Smooth muscle cell (in vitro differentiated cells): ENCODE data around the gene RHOD. TPM values are rescaled to one million over a fixed set of nuclear protein-coding genes. Genes with fewer than 3 reads are reported as not detected.

ENCODE experiments used
- DNase-seq: peaks from one replicate; lab custom pipeline; 2025; ENCODE audit not compliant: unreplicated experiment; lab: John Stamatoyannopoulos, UW
- H2AFZ ChIP-seq: fragments of 200-600 bp; sonication (generic); 2 replicates; pipeline ENCODE4 v1.6.0; 2016; ENCODE audit warnings: antibody characterized with exemption, low read depth, mild to moderate bottlenecking
- H3F3A ChIP-seq: fragments of 200-600 bp; sonication (generic); 2 replicates; pipeline ENCODE4 v1.6.0; 2017; ENCODE audit warnings: antibody characterized with exemption, low read depth
- H3K27ac ChIP-seq: fragments of 200-600 bp; sonication (generic); 2 replicates; pipeline ENCODE4 v1.5.1; 2016; ENCODE audit warnings: low read depth, mild to moderate bottlenecking
- H3K27me3 ChIP-seq: fragments of 200-600 bp; sonication (generic); 2 replicates; pipeline ENCODE4 v1.6.1; 2016; ENCODE audit warnings: low read depth, mild to moderate bottlenecking
- H3K36me3 ChIP-seq: fragments of 200-600 bp; sonication (generic); 2 replicates; pipeline ENCODE4 v1.5.1; 2016; ENCODE audit warnings: low read depth
- H3K4me1 ChIP-seq: fragments of 200-600 bp; sonication (generic); 2 replicates; pipeline ENCODE4 v1.5.1; 2016; ENCODE audit warnings: low read depth
- H3K4me2 ChIP-seq: fragments of 200-600 bp; sonication (generic); 2 replicates; pipeline ENCODE4 v1.6.0; 2016; ENCODE audit warnings: mild to moderate bottlenecking
- H3K4me3 ChIP-seq: fragments of 200-600 bp; sonication (generic); 2 replicates; pipeline ENCODE4 v1.5.1; 2016; ENCODE audit warnings: mild to moderate bottlenecking
- H3K79me2 ChIP-seq: fragments of 200-600 bp; sonication (generic); 2 replicates; pipeline ENCODE4 v1.6.0; 2016; ENCODE audit warnings: low read depth, mild to moderate bottlenecking
- H3K9ac ChIP-seq: fragments of 200-600 bp; sonication (generic); 2 replicates; pipeline ENCODE4 v1.6.0; 2016; ENCODE audit warnings: low read depth
- H3K9me3 ChIP-seq: fragments of 200-600 bp; sonication (generic); replicated peaks from 2 replicates; pipeline ENCODE4 v1.5.1; 2016; ENCODE audit warnings: low read depth
- H4K20me1 ChIP-seq: fragments of 200-600 bp; sonication (generic); 2 replicates; pipeline ENCODE4 v1.6.0; 2016; ENCODE audit warnings: low read depth
- WGBS: methylation state at CpG from one replicate; pipeline ENCODE4 v1.1.7; 2016; ENCODE audit warnings: low lambda C conversion rate; 5-methylcytosine and 5-hydroxymethylcytosine counted together
- polyA plus RNA-seq: library from polyadenylated mRNA; unstranded; fragments of >200 nt; fragmentation: Nextera tagmentation; extraction: Ambion mirVana; gene quantifications from 2 replicates; pipeline ENCODE4 v1.2.1, GENCODE V29; 2016
- total RNA-seq: library from RNA; depleted of rRNA; stranded (reverse); fragments of >200 nt; gene quantifications from 2 replicates; pipeline ENCODE4 v1.2.3, GENCODE V29; 2014
- TF ChIP-seq, protein P1 (sequence below): fragments of 200-600 bp; sonication (generic); IDR thresholded peaks from 2 replicates; pipeline ENCODE4 v1.5.1; 2017; ENCODE audit warnings: borderline replicate concordance, mild to moderate bottlenecking, antibody characterized with exemption; ENCODE audit not compliant: insufficient read depth, poor library complexity, severe bottlenecking

The RHOD gene
- total and polyA plus RNA-seq, 2 experiments from 2014 or later, result 28.4 to 38.9 TPM

DNA sequence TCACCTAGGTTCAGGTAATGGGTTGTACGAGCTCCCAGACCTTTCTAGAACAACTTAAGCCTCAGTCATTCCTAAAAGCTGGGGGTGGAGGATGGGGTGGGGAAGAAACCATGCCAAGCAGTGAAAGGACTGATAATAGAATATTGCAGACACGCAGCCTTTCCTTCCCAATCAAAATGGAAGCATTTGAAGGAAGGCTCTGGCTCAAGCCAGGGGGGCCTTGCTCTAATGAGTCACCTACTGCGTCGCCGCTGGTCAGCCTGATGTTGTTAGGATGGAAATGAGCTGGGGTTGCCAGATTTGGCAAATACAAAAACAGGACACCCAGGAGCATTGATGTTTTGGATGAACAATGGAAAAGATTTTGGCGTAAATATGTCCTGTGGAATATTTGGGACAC, 27.5 kb upstream of the RHOD start:
- H3K4me1 ChIP-seq, result peaks cover 12% of the 10 kb centered on the region
- no peak for DNase-seq
- no peaks in the 10 kb centered on the region for H3K9me3 ChIP-seq
- no peak overlapping the region for H3K27ac ChIP-seq
- H3K4me2 ChIP-seq, result no peak overlapping the region
- WGBS, result 54% methylated on average over 6 of the region's 6 CpGs
- peaks cover 5% of the 10 kb centered on the region for H3F3A ChIP-seq
- H3K79me2 ChIP-seq, result no peaks in the 10 kb centered on the region
- H3K36me3 ChIP-seq, result no peaks in the 10 kb centered on the region
- no peaks in the 10 kb centered on the region for H4K20me1 ChIP-seq
- TF ChIP-seq, protein P1, sequence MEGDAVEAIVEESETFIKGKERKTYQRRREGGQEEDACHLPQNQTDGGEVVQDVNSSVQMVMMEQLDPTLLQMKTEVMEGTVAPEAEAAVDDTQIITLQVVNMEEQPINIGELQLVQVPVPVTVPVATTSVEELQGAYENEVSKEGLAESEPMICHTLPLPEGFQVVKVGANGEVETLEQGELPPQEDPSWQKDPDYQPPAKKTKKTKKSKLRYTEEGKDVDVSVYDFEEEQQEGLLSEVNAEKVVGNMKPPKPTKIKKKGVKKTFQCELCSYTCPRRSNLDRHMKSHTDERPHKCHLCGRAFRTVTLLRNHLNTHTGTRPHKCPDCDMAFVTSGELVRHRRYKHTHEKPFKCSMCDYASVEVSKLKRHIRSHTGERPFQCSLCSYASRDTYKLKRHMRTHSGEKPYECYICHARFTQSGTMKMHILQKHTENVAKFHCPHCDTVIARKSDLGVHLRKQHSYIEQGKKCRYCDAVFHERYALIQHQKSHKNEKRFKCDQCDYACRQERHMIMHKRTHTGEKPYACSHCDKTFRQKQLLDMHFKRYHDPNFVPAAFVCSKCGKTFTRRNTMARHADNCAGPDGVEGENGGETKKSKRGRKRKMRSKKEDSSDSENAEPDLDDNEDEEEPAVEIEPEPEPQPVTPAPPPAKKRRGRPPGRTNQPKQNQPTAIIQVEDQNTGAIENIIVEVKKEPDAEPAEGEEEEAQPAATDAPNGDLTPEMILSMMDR, result no peak
- H3K27me3 ChIP-seq, result peaks cover 5% of the 10 kb centered on the region
- no peak overlapping the region for H3K9ac ChIP-seq
- H3K4me3 ChIP-seq, result no peak overlapping the region
- H2AFZ ChIP-seq, result no peak overlapping the region

DNA sequence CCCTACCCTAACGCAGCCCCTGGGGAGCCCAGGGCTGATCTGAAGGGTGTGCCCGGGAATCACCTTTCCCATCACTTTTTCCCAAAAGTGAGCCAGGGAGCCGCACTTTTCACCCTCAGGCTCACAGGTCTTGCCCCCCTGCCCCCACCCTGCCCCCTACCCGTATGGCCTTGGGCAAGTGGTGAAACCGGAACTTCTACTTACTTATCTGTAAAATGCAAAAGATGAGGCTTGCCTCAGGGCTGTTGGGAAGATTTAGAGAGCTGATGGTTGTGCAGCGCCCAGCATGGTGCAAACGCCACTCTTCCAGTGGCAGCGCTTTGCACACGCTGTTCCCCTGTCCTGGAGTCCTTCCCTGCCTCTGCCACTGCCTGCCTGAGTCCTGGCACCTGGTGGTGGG, 25.7 kb upstream of the RHOD start:
- TF ChIP-seq, protein P1, result no peak
- 70% methylated on average over 9 of the region's 9 CpGs for WGBS
- H2AFZ ChIP-seq, result no peak overlapping the region

DNA sequence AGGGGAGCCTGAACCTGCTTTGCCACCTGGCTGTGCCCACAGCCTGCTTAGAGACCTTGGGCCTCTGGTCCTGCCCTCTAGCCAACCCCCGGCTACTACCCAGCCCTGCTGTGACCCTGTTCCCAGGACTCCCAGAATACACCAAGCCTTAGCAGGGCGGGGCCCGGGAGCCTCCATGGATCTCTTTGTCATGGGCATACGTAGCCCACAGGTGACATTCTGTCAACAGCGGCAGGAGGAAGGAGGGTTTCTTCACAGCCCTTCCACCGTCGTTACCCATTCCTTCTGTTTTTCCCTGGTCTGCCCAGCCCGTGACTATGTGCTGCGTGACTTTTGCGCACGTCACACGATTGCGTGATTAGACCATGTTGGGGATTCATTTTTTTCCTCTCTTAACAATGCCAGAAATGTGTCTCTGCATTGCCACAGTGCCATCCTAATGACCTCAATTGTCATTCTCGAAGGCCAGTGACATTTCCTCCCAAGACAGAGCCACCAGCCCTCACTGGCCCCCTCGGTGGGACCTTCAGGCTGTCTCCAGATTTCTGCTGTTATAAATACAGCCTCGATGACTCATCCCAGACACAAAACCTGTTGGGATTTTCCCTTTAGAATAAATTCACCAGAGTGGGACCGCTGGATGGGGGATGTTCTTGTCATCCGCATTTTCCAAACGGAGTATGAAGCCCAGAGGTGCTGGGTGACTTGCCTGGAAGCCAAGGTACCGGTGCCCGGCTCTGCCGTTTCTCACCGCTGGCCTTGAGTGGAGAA, 24.7 kb upstream of the RHOD start:
- Histone ChIP-seq H3K9ac (peak overlapping the region; percentile 53), H3K4me3 (no peak overlapping the region), H3K9me3 (no peaks in the 10 kb centered on the region), H3F3A (peaks cover 9% of the 10 kb centered on the region), H3K36me3 (no peaks in the 10 kb centered on the region), H3K27me3 (no peaks in the 10 kb centered on the region), H2AFZ (no peak overlapping the region), H3K27ac (peak overlapping the region; percentile 97), H4K20me1 (no peaks in the 10 kb centered on the region), H3K4me2 (peak overlapping the region; percentile 72), H3K4me1 (peaks cover 12% of the 10 kb centered on the region), H3K79me2 (no peaks in the 10 kb centered on the region)
- 57% methylated on average over 23 of the region's 23 CpGs for WGBS
- TF ChIP-seq, protein P1, result no peak
- DNase-seq, result no peak

More for the DNA sequence above, 25.7 kb upstream of the RHOD start:
- H3K36me3 ChIP-seq, result no peaks in the 10 kb centered on the region
- H3K27ac ChIP-seq, result no peak overlapping the region
- peaks cover 9% of the 10 kb centered on the region for H3F3A ChIP-seq
- H3K27me3 ChIP-seq, result no peaks in the 10 kb centered on the region
- H3K9ac ChIP-seq, result no peak overlapping the region
- DNase-seq, result no peak
- no peak overlapping the region for H3K4me3 ChIP-seq
- H3K9me3 ChIP-seq, result no peaks in the 10 kb centered on the region
- peaks cover 12% of the 10 kb centered on the region for H3K4me1 ChIP-seq
- no peaks in the 10 kb centered on the region for H3K79me2 ChIP-seq
- H3K4me2 ChIP-seq, result no peak overlapping the region
- H4K20me1 ChIP-seq, result no peaks in the 10 kb centered on the region
